ENCODE results near the gene ZNF750. TPM values are rescaled to one million over a fixed set of nuclear protein-coding genes. Genes with fewer than 3 reads are reported as not detected.

ZNF750 gene
- total and polyA plus RNA-seq, 2 of the 13 experiments (the other 11 are each of a cell fraction or from before 2014, with no cell fraction given), result not detected

DNA sequence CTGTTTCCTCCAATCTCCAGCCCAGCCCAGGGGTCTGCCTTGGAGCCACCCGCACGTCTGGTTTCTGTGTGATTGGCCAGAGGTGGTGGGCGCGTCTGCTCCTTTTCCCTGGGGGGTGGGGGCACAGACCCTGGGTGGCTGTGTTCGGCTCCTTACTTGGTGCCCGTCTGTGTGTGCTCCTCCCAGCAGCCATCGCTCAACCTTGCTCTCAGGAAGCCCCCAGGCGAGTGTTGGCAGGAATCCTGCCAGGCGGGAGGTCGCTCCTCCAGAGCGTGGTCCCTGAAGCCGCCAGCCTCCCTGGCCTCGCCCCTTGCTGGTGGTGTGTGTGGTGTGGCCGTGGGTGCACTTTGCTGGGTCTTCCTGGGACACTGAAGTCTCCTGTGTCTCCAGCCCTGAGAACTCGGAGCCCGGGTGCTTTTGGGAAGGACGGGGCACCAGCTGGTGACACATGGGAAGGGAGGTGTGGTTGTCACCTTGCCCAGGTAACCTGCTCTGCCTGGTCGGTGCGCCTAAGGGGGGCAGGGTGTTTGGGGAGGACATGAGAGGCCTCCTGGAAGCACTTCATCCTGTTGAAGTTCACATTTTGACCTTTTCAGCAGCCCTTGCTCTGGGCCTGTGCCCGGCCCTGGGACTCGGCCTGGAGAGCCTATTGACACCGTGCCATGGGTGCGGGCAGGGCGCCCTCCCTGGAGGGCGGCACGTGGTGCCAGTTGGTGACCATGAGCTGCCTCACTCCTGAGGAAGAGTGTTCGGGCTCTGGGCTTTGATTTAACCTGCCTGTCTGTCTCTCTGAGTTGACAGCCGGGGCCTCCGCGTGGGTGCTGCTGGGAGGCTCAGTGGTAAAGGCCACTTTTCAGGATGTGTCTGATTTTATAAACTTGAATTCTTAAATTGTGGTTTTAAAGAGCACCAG is 49.0 kb upstream of the ZNF750 start (continued):
- no peak for TF ChIP-seq ZNF256 (CRISPR knock-in tag; conservative IDR thresholded peaks at IDR 0.05)
- TF ChIP-seq SRSF4 (IDR thresholded peaks at IDR 0.05; ENCODE audit: low read depth, low read length, poor library complexity, severe bottlenecking), result no peak
- no peak for TF ChIP-seq SP4 (CRISPR knock-in tag; IDR thresholded peaks at IDR 0.05)
- 0 out of 2 replicates have a peak, but pooled peaks have one; percentile 41 for TF ChIP-seq ZNF317 (CRISPR knock-in tag; IDR thresholded peaks at IDR 0.05)
- TF ChIP-seq REL (CRISPR knock-in tag; conservative IDR thresholded peaks at IDR 0.05), result no peak
- 0 out of 2 replicates have a peak, but pooled peaks have one; percentile 35 for TF ChIP-seq HOXA5 (CRISPR knock-in tag; IDR thresholded peaks at IDR 0.05)
- TF ChIP-seq, protein P1, sequence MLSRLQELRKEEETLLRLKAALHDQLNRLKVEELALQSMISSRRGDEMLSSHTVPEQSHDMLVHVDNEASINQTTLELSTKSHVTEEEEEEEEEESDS (CRISPR knock-in tag; IDR thresholded peaks at IDR 0.05; ENCODE audit: borderline replicate concordance), result no peak
- TF ChIP-seq, protein P2, sequence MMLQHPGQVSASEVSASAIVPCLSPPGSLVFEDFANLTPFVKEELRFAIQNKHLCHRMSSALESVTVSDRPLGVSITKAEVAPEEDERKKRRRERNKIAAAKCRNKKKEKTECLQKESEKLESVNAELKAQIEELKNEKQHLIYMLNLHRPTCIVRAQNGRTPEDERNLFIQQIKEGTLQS (CRISPR knock-in tag; IDR thresholded peaks at IDR 0.05), result no peak
- 0 out of 2 replicates have a peak, but pooled peaks have one; percentile 9 for TF ChIP-seq ZNF556 (CRISPR knock-in tag; IDR thresholded peaks at IDR 0.05; ENCODE audit: borderline replicate concordance)
- no peak for TF ChIP-seq AFF4 (CRISPR knock-in tag; IDR thresholded peaks at IDR 0.05)
- no peak; the same call in 1 of the 2 replicates for TF ChIP-seq ZSCAN31 (CRISPR knock-in tag; IDR thresholded peaks at IDR 0.05; ENCODE audit: low read depth)
- no peak for TF ChIP-seq HMGA1 (CRISPR knock-in tag; conservative IDR thresholded peaks at IDR 0.05)
- TF ChIP-seq FOSL1 (CRISPR knock-in tag; IDR thresholded peaks at IDR 0.05; ENCODE audit: borderline replicate concordance), result no peak
- TF ChIP-seq ZNF737 (CRISPR knock-in tag; IDR thresholded peaks at IDR 0.05; ENCODE audit: borderline replicate concordance), result peak; percentile 39; the same call in 1 of the 2 replicates
- peak; percentile 18; the same call in 1 of the 2 replicates for TF ChIP-seq HOMEZ (CRISPR knock-in tag; IDR thresholded peaks at IDR 0.05; ENCODE audit: low read depth)
- no peak for TF ChIP-seq MBNL3 (CRISPR knock-in tag; conservative IDR thresholded peaks at IDR 0.05)
- TF ChIP-seq HIVEP1 (CRISPR knock-in tag; IDR thresholded peaks at IDR 0.05), result peak; percentile 52
- TF ChIP-seq ZNF343 (CRISPR knock-in tag; IDR thresholded peaks at IDR 0.05), result no peak
- no peak for TF ChIP-seq NONO (IDR thresholded peaks at IDR 0.05)
- TF ChIP-seq NONO (CRISPR knock-in tag; conservative IDR thresholded peaks at IDR 0.05), result peak; percentile 14; the same call in 1 of the 2 replicates
- no peak for TF ChIP-seq ZNF557 (CRISPR knock-in tag; IDR thresholded peaks at IDR 0.05)
- no peak for TF ChIP-seq SOX13 (IDR thresholded peaks at IDR 0.05)
- no peak for TF ChIP-seq SOX13 (CRISPR knock-in tag; conservative IDR thresholded peaks at IDR 0.05 in 1 of 2, IDR thresholded peaks at IDR 0.05 in 1 of 2)
- no peak for TF ChIP-seq NR3C1 (CRISPR knock-in tag; IDR thresholded peaks at IDR 0.05)
- no peak for TF ChIP-seq ZBTB42 (CRISPR knock-in tag; IDR thresholded peaks at IDR 0.05)
